GM12892 (cell line): Measurements from ENCODE around the gene CEP70.

Experiments
- POLR2A ChIP-seq: IDR thresholded peaks from 2 replicates; pipeline ENCODE4 v1.6.1; 2011; ENCODE audit warnings: low read depth, low read length, control low read depth
- POLR2AphosphoS5 ChIP-seq: IDR thresholded peaks from 2 replicates; pipeline ENCODE4 v1.6.1; 2011; ENCODE audit warnings: low read depth, low read length, control low read depth
- TAF1 ChIP-seq: IDR thresholded peaks from 2 replicates; pipeline ENCODE4 v1.6.1; 2011; ENCODE audit warnings: low read depth, mild to moderate bottlenecking, control low read depth, low read length, borderline replicate concordance

DNA sequence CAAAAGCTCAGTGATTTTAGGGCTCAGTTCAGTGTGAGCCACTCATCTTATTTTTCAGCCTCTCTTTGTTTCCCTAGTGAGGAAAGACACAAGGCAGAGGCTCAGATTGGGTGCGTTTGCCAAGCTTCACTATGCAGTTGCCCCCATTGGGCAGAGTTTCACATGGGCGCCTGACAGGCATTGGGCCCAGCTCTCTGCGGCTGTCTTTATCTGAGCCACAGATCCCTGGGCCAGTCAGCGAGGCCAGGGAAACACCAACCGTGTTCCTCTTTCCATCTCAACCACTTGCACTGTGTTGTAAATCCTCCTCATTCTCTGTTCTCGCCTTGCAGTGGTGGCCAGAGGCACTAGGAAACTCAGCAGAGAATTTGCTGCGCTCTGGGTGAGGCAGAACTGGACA is 148.8 kb downstream of the CEP70 start:
- no peak for TF ChIP-seq POLR2AphosphoS5
- no peak for TF ChIP-seq POLR2A
- no peak for TF ChIP-seq TAF1
